Sigmoid colon (tissue), 7 donors: ENCODE results near the gene PKN1. TPM values are rescaled to one million over a fixed set of nuclear protein-coding genes. Genes with fewer than 3 reads are reported as not detected.
A peak's percentile ranks its signal among the peaks of the same experiment; 100 is the strongest.

ENCODE experiments used
- DNase-seq: peaks from one replicate; pipeline ENCODE4 v3.0.0-alpha.2; 2019
- H3K27ac ChIP-seq, 4 donors: fragments of 200-600 bp; sonication (generic); one replicate each; pipeline ENCODE4 v1.5.1; 2016 to 2019; ENCODE audit warnings: mild to moderate bottlenecking in 1 of 4
- H3K27me3 ChIP-seq, 3 donors: fragments of 200-600 bp; sonication (generic); one replicate each; pipeline ENCODE4 v1.5.1; 2019; ENCODE audit warnings: mild to moderate bottlenecking in 1 of 3
- H3K36me3 ChIP-seq, 4 donors: fragments of 200-600 bp; sonication (generic); one replicate each; pipeline ENCODE4 v1.5.1; 2016 to 2019
- H3K4me1 ChIP-seq, 4 donors: fragments of 200-600 bp; sonication (generic); one replicate each; pipeline ENCODE4 v1.5.1; 2017 to 2019
- H3K4me3 ChIP-seq, 4 donors: fragments of 200-600 bp; sonication (generic); one replicate each; pipeline ENCODE4 v1.5.1; 2017 to 2019; ENCODE audit warnings: mild to moderate bottlenecking in 2 of 4, moderate library complexity in 1 of 4
- H3K9me3 ChIP-seq, 4 donors: fragments of 200-600 bp in 3 of 4; sonication (generic) in 3 of 4; one replicate each; pipeline versions ENCODE4 v1.5.1 to v1.6.1; 2013 to 2019
- EP300 ChIP-seq, 4 donors: sonication (generic); formaldehyde crosslinking; IDR thresholded peaks; one replicate each; pipeline ENCODE4 v1.6.1; 2017; ENCODE audit warnings: antibody characterized with exemption in 4 of 4
- POLR2A ChIP-seq, 2 donors: fragments of 450-650 bp; IDR thresholded peaks; one replicate each; pipeline ENCODE4 v1.6.1; 2016; ENCODE audit warnings: antibody characterized with exemption in 2 of 2, mild to moderate bottlenecking in 2 of 2, moderate library complexity in 2 of 2
- POLR2AphosphoS5 ChIP-seq, 4 donors: sonication (generic); formaldehyde crosslinking; IDR thresholded peaks; one replicate each; pipeline ENCODE4 v1.6.1; 2017; ENCODE audit warnings: antibody characterized with exemption in 4 of 4
- WGBS, 2 donors: extraction: QIAGEN DNeasy Blood & Tissue Kit; methylation state at CpG; one replicate each; pipeline ENCODE4 v1.1.7; 2013; 5-methylcytosine and 5-hydroxymethylcytosine counted together
- intact Hi-C: fragments of 100-400 bp; cut with DNase I; formaldehyde crosslinking; loops from one replicate; pipeline ENCODE4 v1.15.1; 2023
- polyA plus RNA-seq, 3 donors: library from polyadenylated mRNA; stranded (reverse); fragments of 200-250 nt; gene quantifications; one replicate each; pipeline ENCODE4 v1.2.3, GENCODE V29; 2013
- total RNA-seq, 4 donors: library from RNA; depleted of rRNA; stranded (reverse); fragments of >200 nt; gene quantifications; one replicate each; pipeline ENCODE4 v1.1.0, GENCODE V29; 2016
- TF ChIP-seq, protein P1 (sequence below), 4 experiments: fragments of 450-650 bp in 3 of 4; fragments of 200-600 bp in 1 of 4; IDR thresholded peaks; one replicate each; pipeline ENCODE4 v1.5.1; 2016 to 2019; ENCODE audit warnings: antibody characterized with exemption in 4 of 4, mild to moderate bottlenecking in 3 of 4, moderate library complexity in 2 of 4
- donor health status: healthy with polysubstance abuse.
- donor health status: Bipolar disorder and iron deficiency.
- donor health status: healthy.

Gene PKN1
- total and polyA plus RNA-seq, 7 donors: 20.8 to 126 (median 79.2) TPM

DNA sequence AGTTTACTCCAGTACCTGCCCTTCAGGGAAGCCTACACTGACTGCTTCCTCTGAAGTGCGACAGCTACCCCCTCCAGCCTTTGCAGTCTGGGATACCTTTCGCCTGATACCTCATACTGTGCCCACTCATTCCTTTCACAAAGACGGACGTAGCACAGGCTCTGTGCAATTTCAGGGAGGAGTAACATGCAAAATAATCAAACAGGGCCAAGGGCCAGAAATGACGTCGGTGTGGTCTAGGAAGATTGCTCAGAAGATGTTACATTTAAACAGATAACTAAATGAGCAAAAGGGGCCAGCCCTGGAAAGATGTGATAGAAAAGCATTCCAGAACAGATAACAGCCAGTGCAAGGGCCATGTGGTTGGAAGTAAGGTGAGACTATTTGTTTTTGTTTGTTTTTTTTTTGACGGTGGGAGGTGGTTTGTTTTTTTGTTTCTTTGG, 7.4 kb upstream of the PKN1 start:
- TF ChIP-seq POLR2A (IDR thresholded peaks at IDR 0.05) (no peak), EP300 (IDR thresholded peaks at IDR 0.05) (no peak), POLR2AphosphoS5 (IDR thresholded peaks at IDR 0.05) (no peak)
- no peaks in the 10 kb centered on the region for H3K36me3 ChIP-seq
- H3K27me3 ChIP-seq: no peaks in the 10 kb centered on the region
- H3K27ac ChIP-seq: no peak overlapping the region
- DNase-seq: no peak
- 77 to 82% methylated on average over 7 of the region's 7 CpGs for WGBS, 2 donors
- no peaks in the 10 kb centered on the region for H3K4me1 ChIP-seq
- H3K9me3 ChIP-seq: no peaks in the 10 kb centered on the region
- intact Hi-C loops: no loop called here
- no peak overlapping the region for H3K4me3 ChIP-seq

DNA sequence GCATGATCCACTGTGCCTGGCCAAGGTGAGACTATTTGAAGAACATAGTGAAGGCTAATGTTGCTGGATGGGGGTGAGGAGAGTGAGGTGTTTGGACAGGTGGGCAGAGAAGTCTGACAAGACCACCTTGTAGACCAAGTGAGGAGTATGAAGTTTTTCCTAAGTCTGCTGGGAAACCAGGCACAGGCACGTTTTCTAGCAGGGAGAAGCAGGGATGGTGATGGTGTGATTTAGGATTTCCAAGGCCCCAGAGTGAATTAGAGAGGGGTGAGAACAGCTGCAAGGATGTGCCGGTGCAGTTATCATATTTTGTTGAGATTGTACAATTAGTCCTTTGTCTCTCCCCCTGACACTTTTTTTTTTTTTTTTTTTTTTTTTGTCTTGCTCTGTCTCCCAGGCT, 5.6 kb upstream of the PKN1 start:
- Histone ChIP-seq H3K4me1 (peaks cover 0 to 10% (median 6%) of the 10 kb centered on the region in 4 donors), H3K27me3 (no peaks in the 10 kb centered on the region), H3K9me3 (no peaks in the 10 kb centered on the region), H3K4me3 (no peak overlapping the region), H3K36me3 (no peaks in the 10 kb centered on the region), H3K27ac (no peak overlapping the region)
- intact Hi-C loops: no loop called here
- TF ChIP-seq, protein P1, sequence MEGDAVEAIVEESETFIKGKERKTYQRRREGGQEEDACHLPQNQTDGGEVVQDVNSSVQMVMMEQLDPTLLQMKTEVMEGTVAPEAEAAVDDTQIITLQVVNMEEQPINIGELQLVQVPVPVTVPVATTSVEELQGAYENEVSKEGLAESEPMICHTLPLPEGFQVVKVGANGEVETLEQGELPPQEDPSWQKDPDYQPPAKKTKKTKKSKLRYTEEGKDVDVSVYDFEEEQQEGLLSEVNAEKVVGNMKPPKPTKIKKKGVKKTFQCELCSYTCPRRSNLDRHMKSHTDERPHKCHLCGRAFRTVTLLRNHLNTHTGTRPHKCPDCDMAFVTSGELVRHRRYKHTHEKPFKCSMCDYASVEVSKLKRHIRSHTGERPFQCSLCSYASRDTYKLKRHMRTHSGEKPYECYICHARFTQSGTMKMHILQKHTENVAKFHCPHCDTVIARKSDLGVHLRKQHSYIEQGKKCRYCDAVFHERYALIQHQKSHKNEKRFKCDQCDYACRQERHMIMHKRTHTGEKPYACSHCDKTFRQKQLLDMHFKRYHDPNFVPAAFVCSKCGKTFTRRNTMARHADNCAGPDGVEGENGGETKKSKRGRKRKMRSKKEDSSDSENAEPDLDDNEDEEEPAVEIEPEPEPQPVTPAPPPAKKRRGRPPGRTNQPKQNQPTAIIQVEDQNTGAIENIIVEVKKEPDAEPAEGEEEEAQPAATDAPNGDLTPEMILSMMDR (IDR thresholded peaks at IDR 0.05): no peak
- TF ChIP-seq EP300 (IDR thresholded peaks at IDR 0.05): no peak
- no peak for TF ChIP-seq POLR2AphosphoS5 (IDR thresholded peaks at IDR 0.05)
- TF ChIP-seq POLR2A (IDR thresholded peaks at IDR 0.05): no peak
- WGBS, 2 donors: 51 to 72% methylated on average over 2 of the region's 2 CpGs
- no peak for DNase-seq

DNA sequence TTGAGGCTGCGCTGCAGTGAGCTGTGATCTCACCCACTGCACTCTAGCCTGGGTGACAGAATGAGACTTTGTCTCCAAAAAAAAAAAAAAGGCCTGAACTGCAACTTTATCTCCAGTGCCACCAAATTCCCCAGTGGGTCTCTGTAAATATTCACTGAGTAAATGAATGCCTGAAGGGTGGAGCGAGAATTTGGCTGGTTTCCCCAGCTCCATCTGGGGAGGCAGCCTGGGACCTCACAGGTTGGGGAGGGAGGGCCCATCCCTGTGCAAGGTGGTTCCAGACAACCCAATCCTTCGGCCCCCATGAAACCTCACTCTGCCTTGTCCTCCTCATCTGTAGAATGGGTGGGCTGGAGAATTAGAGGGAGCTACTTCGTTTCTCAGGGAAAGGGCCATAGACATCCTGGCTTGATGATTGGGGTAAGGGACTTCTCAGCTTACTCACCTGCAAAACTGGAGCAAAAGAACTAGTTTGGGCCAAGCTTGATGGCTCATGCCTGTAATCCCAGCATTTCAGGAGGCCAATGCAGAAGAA, 4.2 kb upstream of the PKN1 start:
- no peaks in the 10 kb centered on the region for H3K36me3 ChIP-seq
- no peak for DNase-seq
- intact Hi-C loops: no loop called here
- no peak overlapping the region for H3K27ac ChIP-seq
- 51 to 85% methylated on average over 4 of the region's 4 CpGs for WGBS, 2 donors
- TF ChIP-seq EP300 (IDR thresholded peaks at IDR 0.05): no peak
- TF ChIP-seq, protein P1 (IDR thresholded peaks at IDR 0.05): no peak
- no peaks in the 10 kb centered on the region for H3K27me3 ChIP-seq
- H3K4me3 ChIP-seq: no peak overlapping the region
- peaks cover 0 to 21% (median 11%) of the 10 kb centered on the region in 4 donors for H3K4me1 ChIP-seq
- H3K9me3 ChIP-seq: no peaks in the 10 kb centered on the region

DNA sequence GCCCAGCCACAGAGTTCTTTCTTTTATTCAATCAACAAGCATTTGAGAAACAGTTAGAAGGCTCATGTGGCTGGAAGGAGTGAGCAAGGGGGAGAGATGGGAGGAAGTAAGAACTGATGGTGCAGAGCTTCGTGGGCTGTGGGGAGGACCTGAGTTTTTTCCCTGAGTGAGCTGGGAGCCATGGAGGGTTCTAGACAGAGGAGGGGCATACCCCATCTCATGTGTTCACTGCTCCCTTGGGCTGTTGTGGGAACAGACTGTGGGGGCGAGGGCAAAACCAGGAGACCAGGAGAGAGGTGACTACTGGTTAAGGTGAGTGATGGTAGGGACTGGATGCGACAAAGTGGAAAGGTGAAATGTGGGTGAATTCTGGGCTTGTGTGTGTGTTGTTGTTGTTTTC, 2.4 kb upstream of the PKN1 start:
- no peaks in the 10 kb centered on the region for H3K36me3 ChIP-seq
- no peak overlapping the region for H3K4me3 ChIP-seq
- TF ChIP-seq EP300 (IDR thresholded peaks at IDR 0.05): no peak
- no peak for TF ChIP-seq POLR2AphosphoS5 (IDR thresholded peaks at IDR 0.05)
- no peak for TF ChIP-seq POLR2A (IDR thresholded peaks at IDR 0.05)
- TF ChIP-seq, protein P1 (IDR thresholded peaks at IDR 0.05): no peak
- no peaks in the 10 kb centered on the region for H3K9me3 ChIP-seq
- WGBS, 2 donors: 63 to 72% methylated on average over 3 of the region's 3 CpGs
- no peak for DNase-seq
- no peaks in the 10 kb centered on the region for H3K27me3 ChIP-seq
- H3K4me1 ChIP-seq: peaks cover 0 to 37% (median 27%) of the 10 kb centered on the region in 4 donors
- intact Hi-C loops: no loop called here
- no peak overlapping the region for H3K27ac ChIP-seq

DNA sequence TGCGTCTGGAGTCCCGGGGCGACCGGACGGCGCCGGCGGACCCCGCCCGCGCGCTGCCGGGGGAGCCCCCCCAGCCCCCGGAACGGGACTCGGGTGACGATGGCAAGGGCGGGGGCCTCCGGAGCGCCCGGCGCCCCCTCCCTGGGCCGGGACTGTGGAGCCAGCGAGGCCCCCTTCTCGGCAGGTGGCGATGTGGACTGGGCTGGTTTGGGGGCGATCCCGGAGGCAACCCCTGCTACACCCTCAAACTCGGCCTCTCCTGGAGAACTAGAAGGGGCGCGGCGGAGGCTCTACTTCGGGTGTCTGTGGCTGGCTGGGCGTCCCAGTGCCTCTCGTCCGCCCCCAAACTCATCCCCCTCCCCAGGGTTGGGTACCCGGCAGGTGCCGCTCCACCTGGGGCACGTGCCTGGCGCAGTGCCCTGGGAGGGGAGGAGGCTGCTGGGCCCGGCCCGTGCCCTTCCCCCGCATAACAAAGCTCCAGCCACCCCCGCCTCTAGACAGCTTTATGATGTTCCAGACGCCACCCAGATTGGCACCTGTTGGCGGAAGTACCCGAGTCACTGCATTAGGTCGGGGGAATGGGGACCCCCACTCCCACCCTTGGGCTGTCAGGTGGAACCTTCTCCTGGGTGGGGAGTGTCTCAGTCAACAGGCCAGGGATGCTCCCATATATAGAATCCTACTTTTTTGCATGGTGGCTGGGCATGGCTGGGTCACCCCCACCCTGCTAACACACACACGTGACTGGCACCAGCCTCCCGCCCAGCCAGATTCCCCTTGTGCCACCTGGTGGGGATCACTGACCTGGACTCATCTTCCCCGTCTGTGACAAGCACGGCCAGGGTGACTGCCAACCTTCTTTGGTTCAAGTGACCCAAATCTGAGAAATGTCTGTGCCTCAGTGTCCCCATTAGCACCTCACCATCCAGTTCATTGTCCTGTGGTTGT, 722 bp downstream of the PKN1 start:
- WGBS, 2 donors: 1 to 2% methylated on average over 52 of the region's 52 CpGs
- H3K4me3 ChIP-seq: peak overlapping the region; percentile 65 to 98 (median 86)

More for the DNA sequence above, 722 bp downstream of the PKN1 start:
- intact Hi-C loops: loop anchor here (2.0 kb wide), 1 partner anchor 39 kb away; no protein-coding TSS in a partner anchor
- Histone ChIP-seq H3K27me3 (no peaks in the 10 kb centered on the region), H3K27ac (peak overlapping the region; percentile 88 to 92 (median 90)), H3K36me3 (peaks cover 0 to 12% (median 0%) of the 10 kb centered on the region in 4 donors), H3K9me3 (no peaks in the 10 kb centered on the region), H3K4me1 (peaks cover 0 to 49% (median 28%) of the 10 kb centered on the region in 4 donors)
- no peak for DNase-seq
- TF ChIP-seq POLR2AphosphoS5 (IDR thresholded peaks at IDR 0.05): peak in 1 of 4 donors; percentile 13
- no peak for TF ChIP-seq POLR2A (IDR thresholded peaks at IDR 0.05)
- TF ChIP-seq, protein P1 (IDR thresholded peaks at IDR 0.05): no peak
- TF ChIP-seq EP300 (IDR thresholded peaks at IDR 0.05): no peak
